Activated T-cell treated with anti-CD3 and anti-CD28 coated beads for 48 hours (primary cell): ENCODE results near the gene JOSD2.
"Not testable (repeated sequence)": the region's sequence is repeated elsewhere in the genome, so short reads cannot be mapped to it uniquely, and the experiment has no call there.

Experiments
- DNase-seq: peaks from one replicate; pipeline ENCODE4 v3.0.0-alpha.2; 2020; ENCODE audit warnings: low read depth

Gene JOSD2

GRCh38 chr19:50478901-50479715, 31.9 kb downstream of the JOSD2 start:
- DNase-seq = no peak

- no peak for DNase-seq
Measured at GRCh38 chr19:50477751-50478515, 33.1 kb downstream of the JOSD2 start.

GRCh38 chr19:50476907-50477238, 34.1 kb downstream of the JOSD2 start:
- no peak for DNase-seq

- DNase-seq = peak; percentile 95
Measured at GRCh38 chr19:50476224-50476906, 34.6 kb downstream of the JOSD2 start, which contains the start of the genes EMC10 and GARIN5A. TSS of gene EMC10 (plus strand) at chr19:50476507. CDS start at chr19:50476545, 38 bp downstream. TSS of gene GARIN5A (minus strand) at chr19:50476848. CDS start at chr19:50476388, 460 bp downstream.

- no peak for DNase-seq
Measured at GRCh38 chr19:50475736-50476223, 35.2 kb downstream of the JOSD2 start.

- no peak for DNase-seq
Measured at GRCh38 chr19:50475101-50475568, 35.9 kb downstream of the JOSD2 start.

GRCh38 chr19:50473336-50473735, 37.7 kb downstream of the JOSD2 start:
- DNase-seq = not testable (repeated sequence)

GRCh38 chr19:50468818-50469217, 42.2 kb downstream of the JOSD2 start:
- DNase-seq = no peak

GRCh38 chr19:50467566-50467965, 43.4 kb downstream of the JOSD2 start:
- DNase-seq = no peak

GRCh38 chr19:50466706-50467039, 44.3 kb downstream of the JOSD2 start:
- no peak for DNase-seq

GRCh38 chr19:50465986-50466705, 44.8 kb downstream of the JOSD2 start:
- DNase-seq = no peak

GRCh38 chr19:50465000-50465399, 46.0 kb downstream of the JOSD2 start:
- no peak for DNase-seq

GRCh38 chr19:50464348-50464747, 46.6 kb downstream of the JOSD2 start:
- no peak for DNase-seq

- DNase-seq = no peak
Measured at GRCh38 chr19:50462970-50463369, 48.0 kb downstream of the JOSD2 start.

- peak; percentile 50 for DNase-seq
Measured at GRCh38 chr19:50461066-50461875, 49.7 kb downstream of the JOSD2 start.

GRCh38 chr19:50460161-50460765, 50.7 kb downstream of the JOSD2 start:
- no peak for DNase-seq

- DNase-seq = no peak
Measured at GRCh38 chr19:50459638-50460037, 51.4 kb downstream of the JOSD2 start.

GRCh38 chr19:50459067-50459456, 51.9 kb downstream of the JOSD2 start:
- DNase-seq = no peak

GRCh38 chr19:50458396-50459066, 52.5 kb downstream of the JOSD2 start:
- DNase-seq = no peak

GRCh38 chr19:50457300-50457699, 53.7 kb downstream of the JOSD2 start:
- no peak for DNase-seq
